T follicular helper cell (primary cell): ENCODE results near the gene ERICH6B.

Experiments
- DNase-seq: peaks from one replicate; pipeline ENCODE4 v3.0.0-alpha.2; 2020; ENCODE audit warnings: low read depth

The ERICH6B gene

GRCh38 chr13:45542391-45542790 lies 73.1 kb downstream of the ERICH6B start:
- DNase-seq: no peak

- no peak for DNase-seq
These were observed 73.7 kb downstream of the ERICH6B start for GRCh38 chr13:45541806-45542205.

DNA sequence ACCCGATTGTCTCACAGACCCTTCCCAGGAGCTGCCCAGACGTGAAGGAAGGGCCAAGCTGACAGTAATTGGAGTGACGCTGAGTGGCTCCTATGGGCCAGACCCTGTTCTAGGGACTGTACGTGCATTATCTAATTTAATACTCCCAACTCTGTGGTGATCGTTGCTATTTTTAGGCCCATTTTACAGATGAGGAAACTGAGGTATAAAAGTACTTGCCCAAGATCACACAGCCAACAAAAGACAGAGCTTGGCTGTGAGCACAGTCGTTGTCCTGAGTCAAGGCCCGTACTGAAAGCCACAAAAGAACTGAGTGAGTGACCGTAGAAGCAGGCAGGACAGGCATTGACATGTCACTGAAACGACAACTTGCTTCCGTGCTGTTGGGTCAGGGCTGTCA lies 74.7 kb downstream of the ERICH6B start:
- DNase-seq: no peak

DNA sequence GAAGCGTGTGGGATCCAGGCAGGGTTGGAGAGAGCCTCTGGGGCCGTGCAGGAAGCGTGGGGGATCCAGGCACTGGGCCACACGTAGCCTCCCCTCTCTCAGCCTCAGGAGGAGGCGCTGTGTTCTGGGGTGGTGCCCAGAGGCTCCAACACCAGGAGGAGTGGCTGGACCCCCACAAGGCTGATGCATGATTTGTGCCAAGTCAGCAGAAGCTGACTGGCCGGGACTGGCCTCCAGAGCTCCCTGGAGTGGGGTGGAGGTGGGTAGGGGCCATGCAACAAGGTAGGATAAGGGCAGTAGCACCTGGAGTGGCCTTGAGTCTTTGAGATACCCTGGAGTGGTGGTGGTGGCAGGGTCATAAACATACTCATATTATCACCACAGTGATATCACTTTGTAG lies 75.3 kb downstream of the ERICH6B start:
- no peak for DNase-seq

GRCh38 chr13:45538382-45538781 lies 77.2 kb downstream of the ERICH6B start:
- no peak for DNase-seq

GRCh38 chr13:45537516-45537915 lies 78.0 kb downstream of the ERICH6B start:
- DNase-seq: no peak

- DNase-seq: no peak
These were observed 79.3 kb downstream of the ERICH6B start for GRCh38 chr13:45536224-45536623.

DNA sequence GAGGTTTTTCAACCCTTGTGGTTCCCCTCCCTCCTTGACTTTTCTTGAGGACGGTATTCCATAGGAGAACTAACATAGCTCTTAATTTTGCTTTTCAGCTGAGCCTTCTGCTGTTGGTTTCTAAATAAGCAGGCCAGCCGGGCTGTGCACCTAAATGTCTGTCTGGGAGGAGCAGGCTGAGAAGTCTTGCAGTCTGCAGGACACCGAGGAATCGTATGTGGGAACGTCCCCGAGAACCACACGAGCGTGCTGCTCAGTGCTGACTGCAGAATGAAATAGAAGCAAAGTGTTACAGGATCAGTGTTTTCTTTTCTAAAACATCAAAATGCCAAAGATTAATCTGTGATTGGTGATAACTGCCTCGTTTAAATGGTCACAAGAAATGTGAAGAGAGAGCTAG lies 80.9 kb downstream of the ERICH6B start:
- no peak for DNase-seq

DNA sequence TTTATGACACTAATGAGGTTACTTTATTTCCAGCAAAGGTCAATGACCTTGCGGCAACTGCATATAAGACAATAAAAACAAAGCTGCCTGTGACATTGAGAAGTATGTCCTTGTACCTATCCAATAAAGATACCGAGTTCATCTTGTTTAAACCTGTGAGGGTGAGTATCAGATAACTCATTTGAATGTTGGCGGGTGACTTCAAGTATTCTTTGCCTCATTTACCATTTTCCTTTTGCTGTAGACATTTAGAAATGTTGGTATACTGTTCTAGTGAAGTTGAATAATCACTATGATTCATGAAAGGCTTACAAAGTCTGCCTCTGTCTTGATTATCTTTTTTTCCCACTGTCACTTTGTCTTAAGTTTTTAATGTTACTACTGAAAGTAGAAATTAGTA lies 85.8 kb downstream of the ERICH6B start:
- no peak for DNase-seq

- DNase-seq: no peak
These were observed 87.7 kb downstream of the ERICH6B start for GRCh38 chr13:45527699-45528462.

GRCh38 chr13:45522571-45522970 lies 93.0 kb downstream of the ERICH6B start:
- no peak for DNase-seq

DNA sequence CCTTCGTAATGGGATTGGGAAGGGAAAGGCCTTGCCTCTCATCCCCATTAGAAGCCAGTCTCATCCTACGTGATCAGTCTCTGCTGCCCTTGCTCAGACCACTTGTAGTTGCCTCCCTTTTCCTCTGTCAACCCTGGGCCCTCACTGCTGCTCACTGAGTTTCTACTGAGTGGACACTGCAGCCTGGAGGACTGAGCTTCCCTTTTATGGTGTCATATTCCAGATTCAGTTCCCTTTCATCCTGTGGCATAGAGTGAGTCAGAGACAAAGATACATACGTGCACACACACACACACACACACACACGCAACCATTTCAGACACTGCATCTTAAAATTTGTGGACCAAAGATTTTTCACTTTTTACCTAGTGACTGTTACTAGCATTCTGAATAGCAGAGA lies 94.2 kb downstream of the ERICH6B start:
- DNase-seq: no peak

DNA sequence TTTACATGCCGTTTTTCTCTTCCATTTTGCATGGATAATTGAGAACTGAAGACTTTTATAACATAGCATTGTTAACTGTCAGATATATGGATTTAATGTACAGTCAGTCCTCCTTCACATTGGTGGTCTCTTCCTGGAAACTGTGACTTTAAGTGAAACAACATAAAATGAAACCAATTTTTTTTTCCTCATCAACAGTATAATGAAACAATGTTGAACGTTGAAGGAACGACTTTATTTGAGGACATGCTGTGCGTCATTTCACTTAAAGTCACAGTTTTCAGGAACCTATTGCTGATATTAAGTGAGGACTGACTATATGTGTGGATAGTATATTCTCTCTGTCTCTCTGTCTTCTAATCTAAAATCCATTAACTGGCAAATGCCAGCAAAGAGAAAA lies 96.0 kb downstream of the ERICH6B start:
- DNase-seq: no peak

GRCh38 chr13:45518525-45519245 lies 96.9 kb downstream of the ERICH6B start:
- no peak for DNase-seq

DNA sequence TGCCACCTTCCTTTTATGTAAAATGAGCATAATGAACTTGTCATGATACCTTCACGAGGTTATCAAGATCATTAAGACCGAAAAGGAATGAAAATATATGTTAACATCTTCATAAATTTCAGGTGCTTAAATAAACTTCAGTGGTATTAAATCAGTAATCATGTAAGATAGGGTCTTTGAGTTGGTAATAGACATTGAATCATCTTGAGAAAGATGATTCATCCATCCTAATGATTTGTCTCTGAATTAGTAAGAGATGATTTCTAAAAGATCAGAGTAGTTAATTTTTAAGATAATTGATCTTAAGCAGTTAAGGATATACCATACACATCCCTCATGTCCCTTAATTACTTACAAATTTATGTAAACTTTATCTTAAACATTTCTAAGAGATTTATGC lies 98.8 kb downstream of the ERICH6B start:
- DNase-seq: no peak

DNA sequence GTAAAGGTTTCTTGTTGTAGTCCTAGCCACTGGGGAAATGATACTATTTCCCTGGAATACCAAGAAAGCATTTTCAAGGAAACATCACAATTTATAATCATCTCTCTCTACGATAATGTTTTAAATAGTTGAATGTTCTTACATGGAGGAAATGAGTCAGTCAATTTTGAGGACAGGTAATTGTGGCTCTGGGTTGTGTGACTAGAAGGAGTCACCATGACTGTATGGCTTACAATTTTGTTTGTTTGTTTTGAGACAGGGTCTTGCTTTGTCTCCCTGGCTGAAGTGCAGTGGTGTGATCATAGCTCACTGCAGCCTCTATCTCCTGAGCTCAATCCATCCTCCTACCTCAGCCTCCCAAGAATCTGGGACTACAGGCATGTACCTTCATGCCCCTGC lies 103.4 kb downstream of the ERICH6B start:
- no peak for DNase-seq

DNA sequence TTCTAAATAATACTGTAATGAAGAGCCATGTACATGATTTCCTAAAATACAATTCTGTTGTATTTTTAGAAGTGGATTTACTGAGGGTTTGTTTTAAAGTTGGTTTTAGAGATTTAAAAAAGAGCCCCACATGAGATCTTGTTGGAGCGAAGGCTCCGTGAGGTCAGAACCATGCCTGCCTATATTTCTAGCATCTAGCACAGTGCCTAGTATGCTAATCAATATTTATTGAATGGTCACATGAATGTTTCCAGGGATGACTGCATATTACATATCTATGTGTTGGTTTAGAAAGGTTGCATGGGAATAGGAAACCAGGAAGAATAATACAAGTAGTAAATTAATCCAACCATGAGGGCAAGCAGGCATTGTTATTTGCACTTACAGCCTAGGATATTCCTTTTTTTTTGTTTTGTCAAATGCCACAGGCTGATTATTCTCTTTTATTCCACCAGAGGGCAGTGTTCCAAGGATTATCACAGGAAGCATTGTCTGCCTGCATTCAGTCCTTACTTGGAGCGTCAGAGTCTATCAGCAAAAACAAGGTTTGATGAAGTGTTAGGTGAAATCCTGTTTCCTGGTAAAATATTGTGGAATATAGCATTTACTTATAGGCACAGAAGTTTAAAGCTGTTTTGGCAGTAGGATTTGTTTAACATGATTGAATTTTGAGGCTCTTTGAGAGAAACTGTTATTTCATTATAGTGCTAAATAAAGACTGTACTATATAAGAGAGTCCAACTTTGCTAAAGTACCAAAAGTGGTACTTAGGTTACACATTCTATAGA lies 104.0 kb downstream of the ERICH6B start:
- no peak for DNase-seq

DNA sequence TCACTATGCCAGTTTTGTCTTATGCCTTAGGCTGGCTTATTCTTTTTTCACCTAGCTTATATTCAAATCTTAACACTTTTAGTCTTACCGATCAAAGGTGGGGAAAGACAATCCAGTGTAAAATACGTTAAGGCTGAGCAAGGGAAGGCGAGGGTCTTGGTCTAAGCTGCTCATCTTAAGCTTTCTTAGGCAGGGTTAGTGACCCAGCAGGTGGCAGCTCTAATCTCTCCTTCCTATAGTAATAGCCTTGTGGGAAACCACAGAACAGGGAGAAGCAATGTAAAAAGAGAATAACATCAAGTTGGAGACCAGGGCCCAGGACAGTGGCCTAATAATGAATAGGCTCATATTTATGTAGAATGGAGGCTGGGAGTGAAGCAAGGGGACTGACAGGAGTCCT lies 104.9 kb downstream of the ERICH6B start:
- no peak for DNase-seq

GRCh38 chr13:45508776-45509175 lies 106.8 kb downstream of the ERICH6B start:
- DNase-seq: no peak

DNA sequence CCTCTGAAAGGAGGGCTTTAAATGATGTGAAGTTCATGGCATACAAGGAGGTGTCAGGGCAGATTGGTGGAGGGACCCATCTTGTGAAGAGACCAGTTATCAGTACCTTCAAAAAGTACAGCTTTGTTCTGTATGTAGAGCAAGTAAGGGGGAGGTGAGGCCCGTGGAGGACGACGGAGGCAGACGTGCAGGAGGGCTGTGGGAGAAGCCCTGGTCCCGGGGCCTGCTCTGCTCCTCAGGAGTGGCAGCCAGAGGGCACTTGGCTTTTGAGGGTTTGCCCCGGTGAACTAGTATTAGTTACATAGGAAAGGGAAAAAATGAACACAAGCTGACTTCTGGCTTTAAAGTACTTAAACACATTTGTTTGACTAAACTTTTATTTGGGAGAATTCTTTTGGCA lies 108.7 kb downstream of the ERICH6B start:
- no peak for DNase-seq

DNA sequence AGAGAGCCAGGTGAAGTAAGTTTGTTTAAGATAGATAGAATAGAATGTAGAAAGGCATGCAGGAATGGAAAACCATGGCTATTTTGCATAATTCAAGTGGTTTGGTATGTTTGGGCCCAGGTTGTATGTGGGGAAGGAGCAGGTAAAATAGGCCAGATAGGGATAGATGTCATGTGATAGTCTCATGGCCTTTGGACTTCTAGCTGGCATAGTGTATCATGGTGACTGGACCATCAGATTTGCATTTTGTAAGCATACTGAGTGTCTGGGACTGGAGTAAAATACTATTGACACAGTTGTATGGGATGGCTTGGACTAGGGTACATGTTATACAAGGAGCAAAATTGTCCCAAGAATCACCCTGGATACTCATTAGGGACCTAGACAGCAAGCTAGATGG lies 111.9 kb downstream of the ERICH6B start:
- no peak for DNase-seq

- no peak for DNase-seq
These were observed 114.4 kb downstream of the ERICH6B start for GRCh38 chr13:45501175-45501526.
